Right atrium auricular region (tissue), 2 donors: Measurements from ENCODE around the gene BRAT1. TPM values are rescaled to one million over a fixed set of nuclear protein-coding genes. Genes with fewer than 3 reads are reported as not detected.

Experiments used
- DNase-seq: peaks from one replicate; pipeline ENCODE4 v3.0.0-alpha.2; 2019; ENCODE audit warnings: low spot score
- H3K27ac ChIP-seq, 2 donors: fragments of 200-600 bp; sonication (generic); 1 replicate in 1 of 2; 2 replicates in 1 of 2; pipeline ENCODE4 v1.5.1; 2016 to 2019
- H3K27me3 ChIP-seq, 2 donors: fragments of 200-600 bp; sonication (generic); one replicate each; pipeline versions ENCODE4 v1.5.1 to v1.6.0; 2017 to 2019
- H3K36me3 ChIP-seq: fragments of 200-600 bp; sonication (generic); one replicate; pipeline ENCODE4 v1.5.1; 2016
- H3K4me1 ChIP-seq, 2 donors: fragments of 200-600 bp; sonication (generic); one replicate each; pipeline versions ENCODE4 v1.5.1 to v1.6.0; 2017 to 2019
- H3K4me3 ChIP-seq, 2 donors: fragments of 200-600 bp; sonication (generic); 1 replicate in 1 of 2; 2 replicates in 1 of 2; pipeline ENCODE4 v1.5.1; 2017 to 2019; ENCODE audit warnings: mild to moderate bottlenecking in 1 of 2, moderate library complexity in 1 of 2
- H3K9me3 ChIP-seq, 2 donors: fragments of 200-600 bp; sonication (generic); one replicate each; pipeline ENCODE4 v1.5.1; 2019
- total RNA-seq, 2 donors: library from RNA; depleted of rRNA; stranded (reverse); fragments of >200 nt; gene quantifications; one replicate each; pipeline ENCODE4 v1.1.0, GENCODE V29; 2016
- TF ChIP-seq, protein P1 (sequence below), 2 donors: fragments of 200-600 bp; sonication (generic); IDR thresholded peaks; one replicate each; pipeline ENCODE4 v1.5.1; 2019; ENCODE audit warnings: antibody characterized with exemption in 2 of 2

Gene BRAT1
- total RNA-seq, 2 donors from 2014 or later, result 20.9 to 24.6 TPM

DNA sequence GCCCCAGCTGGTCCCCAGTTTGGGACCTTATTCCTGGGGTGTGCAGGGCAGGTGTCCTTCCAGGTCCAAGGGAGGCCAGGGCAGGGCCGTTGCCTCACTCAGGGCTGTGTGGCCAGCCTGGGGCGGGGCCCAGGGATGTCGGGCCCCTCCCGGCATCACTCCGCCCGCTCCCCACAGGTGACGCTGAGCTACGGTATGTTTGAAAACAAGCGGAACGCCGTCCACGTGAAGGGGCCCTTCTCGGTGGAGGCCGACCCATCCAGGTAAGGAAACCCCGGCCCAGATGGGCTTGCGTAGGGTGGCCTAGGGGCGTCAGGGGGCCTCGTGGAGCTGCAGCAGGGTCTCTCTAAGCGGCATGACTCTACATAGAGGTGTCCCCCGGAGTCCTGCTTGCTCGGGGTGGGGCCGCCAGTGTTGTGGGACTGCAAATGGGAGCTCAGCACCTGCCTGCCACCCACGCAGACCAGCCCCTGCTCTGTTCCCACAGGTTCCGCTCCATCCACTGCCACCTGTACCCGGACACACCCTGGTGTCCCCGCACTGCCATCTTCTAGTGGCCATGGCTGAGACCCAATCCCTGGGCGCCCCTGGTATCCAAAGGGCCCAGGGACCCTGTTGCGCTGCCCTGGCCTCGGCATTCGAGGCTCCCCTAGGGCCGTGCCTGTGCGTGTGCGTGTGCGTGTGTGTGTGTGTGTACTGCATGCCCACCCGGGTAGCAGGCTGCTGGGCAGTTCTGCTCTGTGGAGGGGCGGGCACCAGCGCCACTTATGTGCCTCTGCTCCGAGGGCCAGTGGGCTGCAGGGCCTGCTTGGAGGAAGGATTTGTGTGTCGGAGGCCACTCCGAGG lies 28.4 kb downstream of the BRAT1 start:
- DNase-seq, result no peak
- no peaks in the 10 kb centered on the region for H3K27me3 ChIP-seq
- no peaks in the 10 kb centered on the region for H3K9me3 ChIP-seq
- peaks cover 12% of the 10 kb centered on the region for H3K36me3 ChIP-seq
- H3K27ac ChIP-seq, result no peak overlapping the region
- peaks cover 0 to 92% of the 10 kb centered on the region in 2 donors for H3K4me1 ChIP-seq
- TF ChIP-seq, protein P1, sequence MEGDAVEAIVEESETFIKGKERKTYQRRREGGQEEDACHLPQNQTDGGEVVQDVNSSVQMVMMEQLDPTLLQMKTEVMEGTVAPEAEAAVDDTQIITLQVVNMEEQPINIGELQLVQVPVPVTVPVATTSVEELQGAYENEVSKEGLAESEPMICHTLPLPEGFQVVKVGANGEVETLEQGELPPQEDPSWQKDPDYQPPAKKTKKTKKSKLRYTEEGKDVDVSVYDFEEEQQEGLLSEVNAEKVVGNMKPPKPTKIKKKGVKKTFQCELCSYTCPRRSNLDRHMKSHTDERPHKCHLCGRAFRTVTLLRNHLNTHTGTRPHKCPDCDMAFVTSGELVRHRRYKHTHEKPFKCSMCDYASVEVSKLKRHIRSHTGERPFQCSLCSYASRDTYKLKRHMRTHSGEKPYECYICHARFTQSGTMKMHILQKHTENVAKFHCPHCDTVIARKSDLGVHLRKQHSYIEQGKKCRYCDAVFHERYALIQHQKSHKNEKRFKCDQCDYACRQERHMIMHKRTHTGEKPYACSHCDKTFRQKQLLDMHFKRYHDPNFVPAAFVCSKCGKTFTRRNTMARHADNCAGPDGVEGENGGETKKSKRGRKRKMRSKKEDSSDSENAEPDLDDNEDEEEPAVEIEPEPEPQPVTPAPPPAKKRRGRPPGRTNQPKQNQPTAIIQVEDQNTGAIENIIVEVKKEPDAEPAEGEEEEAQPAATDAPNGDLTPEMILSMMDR (IDR thresholded peaks at IDR 0.05), result no peak
- no peak overlapping the region for H3K4me3 ChIP-seq

DNA sequence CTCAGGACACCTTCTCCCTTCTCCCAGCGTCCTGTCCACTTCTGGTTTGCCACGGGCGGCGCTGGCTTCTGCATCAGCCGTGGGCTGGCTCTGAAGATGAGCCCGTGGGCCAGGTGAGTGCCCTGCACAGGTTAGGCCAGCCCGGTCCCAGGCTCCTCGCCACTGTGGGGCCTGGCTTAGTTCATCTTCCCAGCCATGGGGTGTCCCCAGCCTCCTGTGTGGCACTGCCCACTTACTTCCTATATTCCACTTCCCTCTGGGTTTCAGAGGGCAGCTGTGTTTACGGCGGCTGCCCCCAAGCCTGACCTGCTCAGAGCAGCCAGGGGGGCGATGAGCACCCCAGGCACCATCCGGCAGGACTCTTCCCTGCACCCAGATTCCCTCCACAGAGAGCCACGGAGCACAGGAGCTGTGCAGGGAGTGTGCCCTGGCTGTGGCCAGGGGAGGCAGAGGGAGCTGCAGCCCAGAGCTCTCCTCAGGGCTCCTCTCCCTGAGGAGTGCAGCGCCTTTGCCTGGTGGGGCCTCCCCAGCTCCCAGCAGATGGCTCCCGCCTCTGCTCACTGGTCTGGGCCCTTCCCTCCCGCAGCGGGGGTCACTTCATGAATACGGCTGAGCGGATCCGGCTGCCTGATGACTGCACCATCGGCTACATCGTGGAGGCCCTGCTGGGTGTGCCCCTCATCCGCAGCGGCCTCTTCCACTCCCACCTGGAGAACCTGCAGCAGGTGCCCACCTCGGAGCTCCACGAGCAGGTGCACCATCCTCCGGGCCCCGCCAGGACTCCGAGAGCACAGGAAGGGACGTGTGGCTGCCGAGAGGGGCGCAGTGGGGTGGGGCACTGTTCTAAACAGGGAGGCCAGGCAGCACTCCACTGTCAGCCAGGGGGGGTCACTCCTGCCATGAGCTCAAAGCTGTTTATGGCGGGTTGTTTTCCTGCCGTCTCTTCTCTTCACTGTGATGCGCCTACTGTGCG lies 29.4 kb downstream of the BRAT1 start:
- Histone ChIP-seq H3K4me1 (peaks cover 0 to 93% of the 10 kb centered on the region in 2 donors), H3K36me3 (peaks cover 12% of the 10 kb centered on the region), H3K4me3 (no peak overlapping the region), H3K9me3 (no peaks in the 10 kb centered on the region), H3K27me3 (no peaks in the 10 kb centered on the region), H3K27ac (no peak overlapping the region)
- TF ChIP-seq, protein P1 (IDR thresholded peaks at IDR 0.05), result no peak
- DNase-seq, result no peak

DNA sequence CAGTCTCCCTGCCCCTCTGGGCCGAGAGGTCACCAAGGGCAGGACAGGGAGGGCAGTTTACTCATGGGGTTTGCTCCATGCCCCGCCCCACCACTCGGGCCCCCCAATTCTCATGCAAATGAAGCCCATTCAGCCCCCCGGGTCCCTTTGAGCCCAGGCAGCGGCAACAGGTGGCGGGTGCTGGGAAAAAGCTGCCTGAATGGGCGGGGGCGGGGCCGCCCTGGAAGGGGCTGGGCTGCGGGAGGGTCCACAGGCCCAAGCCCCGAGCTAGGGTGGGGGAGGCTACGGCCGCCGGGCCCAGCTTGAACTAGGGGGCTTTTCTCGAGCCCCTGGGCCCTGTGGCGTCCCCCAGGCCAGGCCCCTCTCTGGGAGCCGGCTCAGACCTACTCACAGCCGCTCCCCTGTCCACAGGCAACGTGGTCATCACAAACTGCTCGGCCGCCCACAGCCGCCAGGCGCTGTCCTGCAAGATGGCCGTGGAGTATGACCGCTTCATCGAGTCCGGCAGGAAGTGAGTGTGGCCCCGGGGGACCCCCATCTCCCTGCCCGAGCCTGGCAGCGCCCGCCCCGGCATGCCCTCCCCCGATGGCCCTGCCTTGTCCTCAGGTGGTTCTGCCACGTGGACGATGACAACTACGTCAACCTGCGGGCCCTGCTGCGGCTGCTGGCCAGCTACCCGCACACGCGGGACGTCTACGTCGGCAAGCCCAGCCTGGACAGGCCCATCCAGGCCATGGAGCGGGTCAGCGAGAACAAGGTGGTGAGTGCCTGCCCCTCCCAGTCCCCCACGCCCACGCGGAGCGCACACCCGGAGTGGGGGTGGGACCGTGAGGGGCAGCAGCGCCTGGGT lies 30.3 kb downstream of the BRAT1 start:
- Histone ChIP-seq H3K27me3 (no peaks in the 10 kb centered on the region), H3K9me3 (no peaks in the 10 kb centered on the region), H3K36me3 (peaks cover 12% of the 10 kb centered on the region), H3K27ac (no peak overlapping the region), H3K4me1 (peaks cover 0 to 92% of the 10 kb centered on the region in 2 donors), H3K4me3 (no peak overlapping the region)
- DNase-seq, result no peak
- TF ChIP-seq, protein P1 (IDR thresholded peaks at IDR 0.05), result no peak

DNA sequence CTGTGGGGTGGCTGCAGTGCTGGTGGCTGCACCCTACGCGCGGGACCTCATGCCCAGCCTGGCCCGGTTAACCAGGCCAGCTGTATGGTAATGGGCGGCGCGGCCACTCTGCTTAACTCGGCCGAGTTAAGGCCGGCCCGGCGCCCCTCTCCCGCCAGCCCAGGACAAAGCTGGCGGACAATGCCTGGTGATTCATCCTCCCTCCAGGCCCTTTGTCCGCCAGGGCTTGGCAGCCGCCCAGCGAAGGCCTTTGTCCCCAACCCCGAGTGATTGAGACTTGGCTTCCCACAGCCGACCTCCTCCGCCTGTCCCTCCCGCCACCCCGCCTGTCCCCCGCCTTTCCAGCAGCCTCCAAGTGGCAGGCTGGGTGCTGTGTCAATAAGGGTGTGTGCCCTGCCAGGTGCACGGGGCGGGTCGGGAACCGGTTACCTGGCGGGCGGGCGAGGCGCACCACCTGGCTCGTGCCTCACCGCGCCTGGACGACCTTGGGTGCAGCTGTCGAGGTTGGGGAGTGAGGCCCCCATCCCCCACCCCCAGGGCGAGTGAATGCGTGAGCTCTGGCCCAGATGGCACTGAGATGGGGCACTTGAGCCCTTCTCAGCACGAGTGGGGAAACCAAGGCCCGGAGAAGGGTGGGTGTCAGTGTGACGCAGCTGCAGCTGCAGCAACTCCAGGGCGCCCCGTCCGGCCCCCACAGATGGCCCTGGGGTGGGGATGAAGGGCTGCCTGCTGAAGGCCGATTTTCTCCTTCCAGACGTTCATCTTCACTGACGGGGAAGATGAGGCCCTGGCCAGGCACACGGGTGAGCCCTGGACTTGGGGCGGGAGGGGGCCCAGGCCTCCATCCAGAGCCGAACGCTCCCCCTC lies 31.1 kb downstream of the BRAT1 start:
- peaks cover 12% of the 10 kb centered on the region for H3K36me3 ChIP-seq
- H3K27me3 ChIP-seq, result no peaks in the 10 kb centered on the region
- H3K4me1 ChIP-seq, result peaks cover 0 to 86% of the 10 kb centered on the region in 2 donors
- TF ChIP-seq, protein P1 (IDR thresholded peaks at IDR 0.05), result no peak
- peak; percentile 85 for DNase-seq
- peak overlapping the region in 1 of 2 donors; percentile 62 for H3K4me3 ChIP-seq
- H3K27ac ChIP-seq, result peak overlapping the region; percentile 46 to 53
- H3K9me3 ChIP-seq, result no peaks in the 10 kb centered on the region
